Right lobe of liver (tissue), 6 donors: Measurements from ENCODE around the gene GPRC5C. TPM values are rescaled to one million over a fixed set of nuclear protein-coding genes. Genes with fewer than 3 reads are reported as not detected.

Source experiments
- ATAC-seq, 4 donors: fragments of 200-7000 bp; cut with Tn5 transposase; one replicate each; pipeline ENCODE4 v1.9.1; 2020; ENCODE audit warnings: mild to moderate bottlenecking in 4 of 4, moderate library complexity in 4 of 4
- DNase-seq, 3 donors: peaks; one replicate each; pipeline ENCODE4 v3.0.0-alpha.2; 2020
- H3K27ac ChIP-seq, 3 donors: fragments of 200-600 bp; one replicate each; pipeline ENCODE4 v1.8.0; 2022
- H3K27me3 ChIP-seq, 2 donors: fragments of 200-600 bp; one replicate each; pipeline ENCODE4 v1.8.0; 2022
- H3K36me3 ChIP-seq, 4 donors: fragments of 200-600 bp; sonication (generic) in 1 of 4; one replicate each; pipeline versions ENCODE4 v1.5.1 to v1.8.0; 2017 to 2022; ENCODE audit warnings: control low read depth in 1 of 4
- H3K4me1 ChIP-seq, 4 donors: fragments of 200-600 bp; sonication (generic) in 1 of 4; one replicate each; pipeline versions ENCODE4 v1.5.1 to v1.8.0; 2017 to 2022; ENCODE audit warnings: control low read depth in 1 of 4
- H3K4me3 ChIP-seq, 3 donors: fragments of 200-600 bp; one replicate each; pipeline ENCODE4 v1.8.0; 2022
- H3K9me3 ChIP-seq, 4 donors: fragments of 200-600 bp; sonication (generic) in 1 of 4; one replicate each; pipeline versions ENCODE4 v1.5.1 to v1.8.0; 2017 to 2022; ENCODE audit warnings: control low read depth in 1 of 4
- POLR2A ChIP-seq: fragments of 450-650 bp; IDR thresholded peaks from one replicate; pipeline ENCODE4 v1.6.1; 2017; ENCODE audit warnings: antibody characterized with exemption, mild to moderate bottlenecking
- WGBS: methylation state at CpG from one replicate; pipeline ENCODE4 v1.1.6; 2018; ENCODE audit warnings: low coverage, low lambda C conversion rate; ENCODE audit not compliant: insufficient coverage; ENCODE audit errors: missing lambda C conversion rate; 5-methylcytosine and 5-hydroxymethylcytosine counted together
- intact Hi-C, 2 donors: fragments of 100-400 bp; cut with DNase I; formaldehyde crosslinking; loops; one replicate each; pipeline versions ENCODE4 v1.11.2 to v1.14.1; 2022
- total RNA-seq, 6 experiments: library from RNA; depleted of rRNA in 2 of 6; stranded (reverse); fragments of >200 nt in 2 of 6; fragmentation: NEBNext Ultra II Directional in 3 of 6; extraction: Animal tissue kit (Norgen Biotek cat#: 25700) in 3 of 6; gene quantifications; one replicate each; pipeline versions ENCODE4 v1.1.0 to v1.2.4, GENCODE V29; 2016 to 2023
- TF ChIP-seq, protein P1 (sequence below), 4 donors: fragments of 200-600 bp in 3 of 4; fragments of 450-650 bp in 1 of 4; IDR thresholded peaks; one replicate each; pipeline versions ENCODE4 v1.5.1 to v1.8.0; 2016 to 2022; ENCODE audit warnings: antibody characterized with exemption in 4 of 4, mild to moderate bottlenecking in 2 of 4
- donor health status: DM: no; HTN: yes; CAD: no.
- donor health status: DM: no; HTN: no; CAD: no.
- donor health status: DM: no; HTN: no; CAD: no.
- donor health status: DM: no; HTN: yes; CAD: no.
- donor health status: DM: no; HTN: yes; CAD: no.

The GPRC5C gene
- total RNA-seq, 6 experiments from 2014 or later: 120 to 215 (median 131) TPM

DNA sequence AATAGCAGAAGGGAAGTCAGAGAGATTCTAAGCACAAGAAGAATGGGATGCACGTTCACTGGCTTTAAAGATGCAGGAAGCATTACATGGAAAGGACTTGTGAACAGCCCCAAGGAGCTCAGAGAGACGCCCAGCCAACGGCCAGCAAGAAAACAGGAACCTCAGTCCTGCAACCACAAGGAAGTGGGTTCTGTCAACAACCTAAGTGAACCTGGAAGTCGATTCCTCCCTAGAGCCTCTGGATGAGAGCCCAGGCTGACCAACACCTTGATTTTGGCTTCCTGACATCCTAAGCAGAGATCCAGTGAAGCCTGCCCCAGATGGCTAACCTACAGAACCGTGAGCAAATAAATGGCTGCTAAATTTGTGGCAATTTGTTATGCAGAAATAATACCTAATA, 40.1 kb upstream of the GPRC5C start:
- no peak for TF ChIP-seq POLR2A
- TF ChIP-seq, protein P1, sequence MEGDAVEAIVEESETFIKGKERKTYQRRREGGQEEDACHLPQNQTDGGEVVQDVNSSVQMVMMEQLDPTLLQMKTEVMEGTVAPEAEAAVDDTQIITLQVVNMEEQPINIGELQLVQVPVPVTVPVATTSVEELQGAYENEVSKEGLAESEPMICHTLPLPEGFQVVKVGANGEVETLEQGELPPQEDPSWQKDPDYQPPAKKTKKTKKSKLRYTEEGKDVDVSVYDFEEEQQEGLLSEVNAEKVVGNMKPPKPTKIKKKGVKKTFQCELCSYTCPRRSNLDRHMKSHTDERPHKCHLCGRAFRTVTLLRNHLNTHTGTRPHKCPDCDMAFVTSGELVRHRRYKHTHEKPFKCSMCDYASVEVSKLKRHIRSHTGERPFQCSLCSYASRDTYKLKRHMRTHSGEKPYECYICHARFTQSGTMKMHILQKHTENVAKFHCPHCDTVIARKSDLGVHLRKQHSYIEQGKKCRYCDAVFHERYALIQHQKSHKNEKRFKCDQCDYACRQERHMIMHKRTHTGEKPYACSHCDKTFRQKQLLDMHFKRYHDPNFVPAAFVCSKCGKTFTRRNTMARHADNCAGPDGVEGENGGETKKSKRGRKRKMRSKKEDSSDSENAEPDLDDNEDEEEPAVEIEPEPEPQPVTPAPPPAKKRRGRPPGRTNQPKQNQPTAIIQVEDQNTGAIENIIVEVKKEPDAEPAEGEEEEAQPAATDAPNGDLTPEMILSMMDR (IDR thresholded peaks at IDR 0.05): no peak
- no peak for DNase-seq
- intact Hi-C loops: no loop called here
- Histone ChIP-seq H3K4me1 (peaks cover 0 to 5% (median 0%) of the 10 kb centered on the region in 4 donors), H3K36me3 (no peaks in the 10 kb centered on the region), H3K9me3 (no peaks in the 10 kb centered on the region), H3K27me3 (no peaks in the 10 kb centered on the region), H3K27ac (no peak overlapping the region), H3K4me3 (no peak overlapping the region)
- no peak for ATAC-seq
- 73% methylated on average over 3 of the region's 5 CpGs for WGBS

DNA sequence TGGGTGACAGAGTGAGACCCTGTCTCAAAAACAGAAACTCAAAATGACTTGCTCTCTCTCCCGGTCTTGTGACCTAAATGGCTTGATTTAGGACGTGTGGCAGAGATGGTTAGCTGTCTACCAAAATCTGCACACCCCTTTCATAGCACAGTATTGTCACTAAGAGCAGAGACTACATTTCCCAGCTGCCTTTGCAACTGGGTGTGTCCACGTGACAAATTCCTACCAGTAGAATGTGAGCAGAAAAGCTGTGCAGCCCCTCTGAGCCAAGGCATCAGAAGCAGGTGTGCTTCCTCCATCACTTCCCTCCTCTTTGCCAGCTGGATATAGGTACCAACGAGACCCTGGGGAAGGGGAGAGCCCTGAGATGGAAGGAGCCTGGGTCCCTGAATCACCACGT, 39.0 kb upstream of the GPRC5C start:
- Histone ChIP-seq H3K4me1 (peaks cover 0 to 5% (median 0%) of the 10 kb centered on the region in 4 donors), H3K4me3 (no peak overlapping the region), H3K36me3 (no peaks in the 10 kb centered on the region), H3K27ac (no peak overlapping the region), H3K27me3 (no peaks in the 10 kb centered on the region), H3K9me3 (no peaks in the 10 kb centered on the region)
- intact Hi-C loops: no loop called here
- TF ChIP-seq, protein P1 (IDR thresholded peaks at IDR 0.05): no peak
- TF ChIP-seq POLR2A: no peak
- DNase-seq: no peak
- ATAC-seq: no peak
- WGBS: 34% methylated on average over 2 of the region's 5 CpGs

DNA sequence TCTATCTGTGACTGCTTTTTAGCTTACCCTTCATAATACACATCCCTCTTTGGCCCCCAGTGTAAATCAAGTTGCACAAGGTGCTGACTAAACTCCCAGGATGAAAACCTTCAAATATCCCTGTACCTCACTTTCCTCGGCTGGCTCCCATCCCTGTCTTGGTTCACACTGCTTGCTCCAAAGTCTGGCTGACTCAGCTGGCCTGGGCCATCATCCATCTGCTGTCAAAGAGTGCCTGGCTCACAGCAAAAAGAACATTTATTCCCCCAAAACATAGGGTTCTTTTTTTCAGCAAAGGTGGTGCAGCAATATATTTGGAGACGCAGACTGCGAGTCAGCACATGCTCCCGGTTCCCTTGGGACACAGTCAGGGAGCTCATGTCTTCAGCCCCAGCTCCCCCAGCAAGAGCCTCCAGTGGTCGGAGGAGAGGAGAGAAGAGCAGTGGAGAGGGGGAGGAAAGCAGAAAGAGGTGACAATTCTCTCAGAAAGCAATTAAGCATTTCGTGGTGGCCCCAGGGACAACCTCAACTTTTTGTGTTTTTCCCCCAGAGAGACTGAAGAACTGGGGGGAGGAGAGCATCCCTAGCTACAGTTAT, 38.4 kb upstream of the GPRC5C start:
- no peaks in the 10 kb centered on the region for H3K36me3 ChIP-seq
- H3K9me3 ChIP-seq: no peaks in the 10 kb centered on the region
- intact Hi-C loops: no loop called here
- DNase-seq (no peak), ATAC-seq (no peak)
- whole genome bisulfite sequencing: 76% methylated on average over 3 of the region's 6 CpGs
- no peaks in the 10 kb centered on the region for H3K27me3 ChIP-seq
- H3K4me1 ChIP-seq: peaks cover 0 to 5% (median 0%) of the 10 kb centered on the region in 4 donors
- H3K27ac ChIP-seq: no peak overlapping the region
- no peak for TF ChIP-seq POLR2A
- TF ChIP-seq, protein P1 (IDR thresholded peaks at IDR 0.05): no peak
- H3K4me3 ChIP-seq: no peak overlapping the region

DNA sequence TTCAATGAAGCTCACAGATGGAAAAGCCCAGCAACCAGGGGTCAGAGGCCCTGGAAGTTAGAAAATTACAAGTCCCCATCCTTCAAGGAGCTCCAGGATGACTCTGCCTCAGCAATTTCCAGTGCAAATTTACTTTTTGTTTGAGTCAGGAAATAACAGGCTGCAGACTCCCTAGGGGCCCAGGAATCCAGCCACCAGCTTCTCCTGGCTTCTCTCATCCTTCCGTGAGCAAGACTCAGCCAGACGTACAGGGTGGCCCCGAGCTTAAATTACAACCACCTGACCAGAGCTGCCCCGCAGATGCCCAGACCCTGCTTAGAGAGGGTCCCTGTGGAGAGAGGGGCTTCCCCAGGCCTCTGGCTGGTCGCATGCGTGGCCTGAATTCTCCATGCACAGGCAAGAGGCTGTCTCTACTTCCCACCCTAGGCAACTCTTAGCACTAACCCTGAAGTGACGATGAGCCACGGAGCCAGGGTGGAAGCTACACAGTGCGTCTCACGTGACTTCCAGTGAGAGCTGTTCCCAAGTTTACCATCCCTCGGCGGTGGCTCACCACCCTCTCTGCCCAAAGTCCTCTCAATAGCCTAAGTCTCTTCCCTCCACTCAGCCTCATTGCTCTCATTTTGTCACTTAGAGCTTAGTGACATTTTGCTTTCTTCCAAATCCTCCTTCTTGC, 37.5 kb upstream of the GPRC5C start:
- no peak for ATAC-seq
- TF ChIP-seq, protein P1 (IDR thresholded peaks at IDR 0.05): no peak
- TF ChIP-seq POLR2A: no peak
- Histone ChIP-seq H3K4me3 (no peak overlapping the region), H3K27ac (no peak overlapping the region), H3K27me3 (no peaks in the 10 kb centered on the region), H3K4me1 (peaks cover 0 to 5% (median 0%) of the 10 kb centered on the region in 4 donors), H3K9me3 (no peaks in the 10 kb centered on the region), H3K36me3 (no peaks in the 10 kb centered on the region)
- WGBS: no CpG with 5 or more reads among the region's 12 CpGs
- DNase-seq: no peak
- intact Hi-C loops: no loop called here
